Lung (tissue), 12 donors: ENCODE results near the gene ARHGAP27. TPM values are rescaled to one million over a fixed set of nuclear protein-coding genes. Genes with fewer than 3 reads are reported as not detected.

ENCODE experiments used
- ATAC-seq: fragments of 200-7000 bp; cut with Tn5 transposase; one replicate; pipeline ENCODE4 v1.9.1; 2020; ENCODE audit warnings: moderate number of reproducible peaks; ENCODE audit not compliant: insufficient read depth, low FRiP score
- DNase-seq, 3 donors: peaks; one replicate each; pipeline ENCODE4 v3.0.0-alpha.2; 2013 to 2017
- H3K27ac ChIP-seq, 2 donors: one replicate each; pipeline ENCODE4 v1.5.1; 2013; ENCODE audit warnings: mild to moderate bottlenecking in 2 of 2, moderate library complexity in 2 of 2, control low read depth in 1 of 2, inconsistent platforms in 1 of 2, low read depth in 1 of 2, low read length in 1 of 2
- H3K27me3 ChIP-seq, 3 donors: one replicate each; pipeline ENCODE4 v1.5.1; 2013; ENCODE audit warnings: low read length in 2 of 3; ENCODE audit not compliant: control insufficient read depth in 3 of 3, insufficient read depth in 3 of 3
- H3K36me3 ChIP-seq, 4 donors: one replicate each; pipeline ENCODE4 v1.5.1; 2013; ENCODE audit warnings: low read length in 4 of 4, mild to moderate bottlenecking in 1 of 4, moderate library complexity in 1 of 4; ENCODE audit not compliant: control insufficient read depth in 4 of 4, insufficient read depth in 4 of 4
- H3K4me1 ChIP-seq, 5 donors: one replicate each; pipeline ENCODE4 v1.5.1; 2013; ENCODE audit warnings: low read length in 5 of 5, mild to moderate bottlenecking in 2 of 5, moderate library complexity in 1 of 5; ENCODE audit not compliant: control insufficient read depth in 5 of 5, insufficient read depth in 5 of 5
- H3K4me3 ChIP-seq: one replicate; pipeline ENCODE4 v1.5.1; 2013; ENCODE audit warnings: mild to moderate bottlenecking, control low read depth, moderate library complexity
- H3K9ac ChIP-seq, 2 donors: one replicate each; pipeline ENCODE4 v1.5.1; 2013; ENCODE audit warnings: low read length in 2 of 2, control low read depth in 1 of 2; ENCODE audit not compliant: insufficient read depth in 1 of 2
- H3K9me3 ChIP-seq, 4 donors: one replicate each; pipeline ENCODE4 v1.5.1; 2013; ENCODE audit warnings: low read length in 3 of 4, mild to moderate bottlenecking in 1 of 4, moderate library complexity in 1 of 4; ENCODE audit not compliant: control insufficient read depth in 4 of 4, insufficient read depth in 3 of 4
- WGBS, 2 donors: extraction: QIAGEN DNeasy Blood & Tissue Kit; methylation state at CpG; one replicate each; pipeline ENCODE4 v1.1.7; 2013; 5-methylcytosine and 5-hydroxymethylcytosine counted together
- polyA plus RNA-seq, 2 donors: library from polyadenylated mRNA; stranded (reverse); fragments of 200-250 nt; gene quantifications; one replicate each; pipeline ENCODE4 v1.2.1, GENCODE V29; 2013
- total RNA-seq, 2 donors: library from RNA; depleted of rRNA in 1 of 2; stranded (reverse); fragments of >200 nt in 1 of 2; gene quantifications; one replicate each; pipeline ENCODE4 v1.2.1, GENCODE V29; 2014 to 2021
- TF ChIP-seq, protein P1 (sequence below): IDR thresholded peaks from 2 replicates; pipeline ENCODE4 v1.5.1; 2012; ENCODE audit warnings: mild to moderate bottlenecking; ENCODE audit errors: control extremely low read depth, extremely low read depth
- donor health status: control.
- donor health status: control.
- donor health status: Bipolar disorder and iron deficiency.
- donor health status: healthy.
- donor health status: DM: yes; HTN: yes; CAD: no.

Gene ARHGAP27
- total and polyA plus RNA-seq, 4 donors: 42.4 to 85.8 (median 61.8) TPM

GRCh38 chr17:45383003-45383402 is 49.7 kb downstream of the ARHGAP27 start:
- no peak overlapping the region for H3K4me3 ChIP-seq
- no peak overlapping the region for H3K27ac ChIP-seq
- no peak for DNase-seq
- 53 to 65% methylated on average over 1 of the region's 1 CpG for WGBS, 2 donors
- no peak overlapping the region for H3K9ac ChIP-seq
- H3K9me3 ChIP-seq: no peaks in the 10 kb centered on the region
- TF ChIP-seq, protein P1, sequence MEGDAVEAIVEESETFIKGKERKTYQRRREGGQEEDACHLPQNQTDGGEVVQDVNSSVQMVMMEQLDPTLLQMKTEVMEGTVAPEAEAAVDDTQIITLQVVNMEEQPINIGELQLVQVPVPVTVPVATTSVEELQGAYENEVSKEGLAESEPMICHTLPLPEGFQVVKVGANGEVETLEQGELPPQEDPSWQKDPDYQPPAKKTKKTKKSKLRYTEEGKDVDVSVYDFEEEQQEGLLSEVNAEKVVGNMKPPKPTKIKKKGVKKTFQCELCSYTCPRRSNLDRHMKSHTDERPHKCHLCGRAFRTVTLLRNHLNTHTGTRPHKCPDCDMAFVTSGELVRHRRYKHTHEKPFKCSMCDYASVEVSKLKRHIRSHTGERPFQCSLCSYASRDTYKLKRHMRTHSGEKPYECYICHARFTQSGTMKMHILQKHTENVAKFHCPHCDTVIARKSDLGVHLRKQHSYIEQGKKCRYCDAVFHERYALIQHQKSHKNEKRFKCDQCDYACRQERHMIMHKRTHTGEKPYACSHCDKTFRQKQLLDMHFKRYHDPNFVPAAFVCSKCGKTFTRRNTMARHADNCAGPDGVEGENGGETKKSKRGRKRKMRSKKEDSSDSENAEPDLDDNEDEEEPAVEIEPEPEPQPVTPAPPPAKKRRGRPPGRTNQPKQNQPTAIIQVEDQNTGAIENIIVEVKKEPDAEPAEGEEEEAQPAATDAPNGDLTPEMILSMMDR: no peak
- H3K4me1 ChIP-seq: peaks cover 0 to 5% (median 0%) of the 10 kb centered on the region in 5 donors
- H3K27me3 ChIP-seq: no peaks in the 10 kb centered on the region
- ATAC-seq: no peak
- H3K36me3 ChIP-seq: no peaks in the 10 kb centered on the region

DNA sequence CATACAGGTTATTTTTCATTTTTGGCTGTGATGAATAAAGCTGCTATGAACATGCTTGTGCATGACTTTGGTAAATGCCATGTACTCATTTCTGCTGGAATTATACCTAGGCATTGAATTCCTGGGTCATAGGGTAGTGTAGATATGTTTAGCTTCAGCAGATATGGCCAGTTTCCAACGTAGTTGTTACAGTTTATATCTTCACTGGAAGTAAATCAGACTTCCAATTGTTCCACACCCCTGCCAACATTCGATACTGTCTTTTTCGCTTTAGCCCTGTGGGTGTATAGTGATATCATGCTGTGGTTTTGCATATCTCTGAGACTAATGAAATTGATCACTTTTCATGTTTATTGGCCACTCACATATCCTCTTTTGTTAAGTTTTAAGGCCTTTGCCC is 50.4 kb downstream of the ARHGAP27 start:
- H3K27me3 ChIP-seq: no peaks in the 10 kb centered on the region
- 54 to 63% methylated on average over 3 of the region's 3 CpGs for WGBS, 2 donors
- peaks cover 0 to 5% (median 0%) of the 10 kb centered on the region in 5 donors for H3K4me1 ChIP-seq
- H3K9me3 ChIP-seq: no peaks in the 10 kb centered on the region
- no peak overlapping the region for H3K27ac ChIP-seq
- no peak for DNase-seq
- ATAC-seq: no peak
- no peaks in the 10 kb centered on the region for H3K36me3 ChIP-seq
- H3K9ac ChIP-seq: no peak overlapping the region
- TF ChIP-seq, protein P1: no peak
- H3K4me3 ChIP-seq: no peak overlapping the region

DNA sequence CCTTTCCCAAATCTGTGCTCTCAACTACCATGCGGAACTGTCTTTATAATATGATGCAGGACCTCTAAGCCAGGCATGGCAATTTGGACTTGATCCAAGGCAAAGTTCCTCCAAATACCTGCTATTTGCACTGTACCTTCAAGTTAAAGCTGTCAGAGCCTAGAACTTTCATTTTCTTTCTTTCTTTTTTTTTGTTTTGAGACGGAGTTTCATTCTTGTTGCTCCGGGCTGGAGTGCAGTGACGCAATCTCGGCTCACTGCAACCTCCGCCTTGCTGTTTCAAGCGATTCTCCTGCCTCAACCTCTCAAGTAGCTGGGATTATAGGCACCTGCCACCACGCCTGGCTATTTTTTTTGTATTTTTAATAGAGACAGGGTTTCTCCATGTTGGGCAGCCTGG is 51.7 kb downstream of the ARHGAP27 start:
- 51 to 58% methylated on average over 8 of the region's 8 CpGs for WGBS, 2 donors
- TF ChIP-seq, protein P1: no peak
- peaks cover 0 to 5% (median 0%) of the 10 kb centered on the region in 5 donors for H3K4me1 ChIP-seq
- H3K36me3 ChIP-seq: no peaks in the 10 kb centered on the region
- ATAC-seq (no peak), DNase-seq (peak; percentile 32 to 67 (median 50))
- H3K9me3 ChIP-seq: no peaks in the 10 kb centered on the region
- H3K27me3 ChIP-seq: no peaks in the 10 kb centered on the region
- no peak overlapping the region for H3K9ac ChIP-seq
- H3K4me3 ChIP-seq: no peak overlapping the region
- H3K27ac ChIP-seq: peak overlapping the region in 1 of 2 donors; percentile 4
